GM12872 (cell line): Measurements from ENCODE around the gene R3HDM2.

ENCODE experiments used
- TF ChIP-seq, protein P1 (sequence below): IDR thresholded peaks from 3 replicates; pipeline ENCODE4 v1.5.1; 2011; ENCODE audit warnings: low read depth, mild to moderate bottlenecking, low read length, moderate library complexity; ENCODE audit not compliant: insufficient read depth

Gene R3HDM2

DNA sequence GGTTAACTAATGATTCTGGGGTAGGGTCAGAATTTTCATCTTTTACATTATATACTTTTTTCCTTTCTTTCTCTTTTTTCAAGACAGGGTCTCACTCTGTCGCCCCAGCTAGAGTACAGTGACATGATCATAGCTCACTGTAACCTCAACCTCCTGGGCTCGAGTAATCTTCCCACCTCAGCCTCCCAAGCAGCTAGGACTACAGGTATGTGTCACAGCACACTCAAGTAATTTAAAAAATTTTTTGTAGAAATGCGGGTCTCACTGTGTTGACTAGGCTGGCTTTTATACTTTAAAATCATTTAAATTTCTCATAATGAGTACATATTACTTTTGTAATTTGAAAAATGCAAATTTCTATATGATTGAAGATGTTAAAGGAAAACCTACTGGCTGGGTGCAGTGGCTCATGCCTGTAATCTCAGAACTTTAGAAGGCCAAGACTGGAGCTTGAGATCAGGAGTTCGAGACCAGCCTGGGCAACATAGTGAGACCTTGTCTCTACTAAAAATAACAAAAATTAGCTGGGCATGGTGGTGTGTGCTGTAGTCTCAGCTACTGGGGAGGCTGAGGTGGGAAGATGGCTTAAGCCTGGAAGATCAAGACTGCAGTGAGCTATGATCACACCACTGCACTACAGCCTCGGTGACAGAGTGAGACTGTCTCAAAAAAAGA, 25.7 kb downstream of the R3HDM2 start:
- TF ChIP-seq, protein P1, sequence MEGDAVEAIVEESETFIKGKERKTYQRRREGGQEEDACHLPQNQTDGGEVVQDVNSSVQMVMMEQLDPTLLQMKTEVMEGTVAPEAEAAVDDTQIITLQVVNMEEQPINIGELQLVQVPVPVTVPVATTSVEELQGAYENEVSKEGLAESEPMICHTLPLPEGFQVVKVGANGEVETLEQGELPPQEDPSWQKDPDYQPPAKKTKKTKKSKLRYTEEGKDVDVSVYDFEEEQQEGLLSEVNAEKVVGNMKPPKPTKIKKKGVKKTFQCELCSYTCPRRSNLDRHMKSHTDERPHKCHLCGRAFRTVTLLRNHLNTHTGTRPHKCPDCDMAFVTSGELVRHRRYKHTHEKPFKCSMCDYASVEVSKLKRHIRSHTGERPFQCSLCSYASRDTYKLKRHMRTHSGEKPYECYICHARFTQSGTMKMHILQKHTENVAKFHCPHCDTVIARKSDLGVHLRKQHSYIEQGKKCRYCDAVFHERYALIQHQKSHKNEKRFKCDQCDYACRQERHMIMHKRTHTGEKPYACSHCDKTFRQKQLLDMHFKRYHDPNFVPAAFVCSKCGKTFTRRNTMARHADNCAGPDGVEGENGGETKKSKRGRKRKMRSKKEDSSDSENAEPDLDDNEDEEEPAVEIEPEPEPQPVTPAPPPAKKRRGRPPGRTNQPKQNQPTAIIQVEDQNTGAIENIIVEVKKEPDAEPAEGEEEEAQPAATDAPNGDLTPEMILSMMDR: no peak

GRCh38 chr12:57401165-57401564, 29.7 kb downstream of the R3HDM2 start:
- TF ChIP-seq, protein P1: no peak

GRCh38 chr12:57397441-57397840, 33.4 kb downstream of the R3HDM2 start:
- TF ChIP-seq, protein P1: no peak

DNA sequence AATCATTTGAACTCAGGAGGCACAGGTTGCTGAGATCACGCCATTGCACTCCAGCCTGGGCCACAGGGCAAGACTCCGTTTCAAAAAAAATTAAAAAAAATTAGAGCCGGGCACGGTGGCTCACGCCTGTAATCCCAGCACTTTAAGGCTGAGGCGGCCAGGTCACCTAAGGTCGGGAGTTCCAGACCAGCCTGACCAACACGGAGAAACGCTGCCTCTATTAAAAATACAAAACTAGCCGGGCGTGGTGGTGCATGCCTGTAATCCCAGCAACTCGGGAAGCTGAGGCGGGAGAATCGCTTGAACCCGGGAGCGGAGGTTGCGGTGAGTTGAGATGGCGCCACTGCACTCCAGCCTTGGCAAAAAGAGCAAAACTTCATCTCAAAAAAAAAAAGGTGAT, 35.7 kb downstream of the R3HDM2 start:
- TF ChIP-seq, protein P1: no peak

GRCh38 chr12:57390174-57390573, 40.7 kb downstream of the R3HDM2 start:
- TF ChIP-seq, protein P1: no peak

GRCh38 chr12:57389033-57389432, 41.8 kb downstream of the R3HDM2 start:
- TF ChIP-seq, protein P1: no peak

- TF ChIP-seq, protein P1: no peak
Observed at GRCh38 chr12:57388425-57388824, 42.4 kb downstream of the R3HDM2 start.

- TF ChIP-seq, protein P1: no peak
Observed at GRCh38 chr12:57386187-57386720, 44.6 kb downstream of the R3HDM2 start.
